PC-9 (cell line): ENCODE results near the gene AMN1. TPM values are rescaled to one million over a fixed set of nuclear protein-coding genes. Genes with fewer than 3 reads are reported as not detected.
"Not testable (repeated sequence)": the region's sequence is repeated elsewhere in the genome, so short reads cannot be mapped to it uniquely, and the experiment has no call there.

ENCODE experiments used
- BruUV-seq: library from RNA; stranded (reverse); fragments of 400-500 nt; replicated peaks from 2 replicates; lab custom pipeline; 2021; lab: Mats Ljungman, UMichigan
- CTCF ChIA-PET: fragments of 300-600 bp; sonication (Branson Sonifier 250); formaldehyde crosslinking; loops from one replicate; lab custom pipeline; 2022; ENCODE audit warnings: antibody characterized with exemption; lab: Charles Lee
- POLR2A ChIA-PET: fragments of 300-600 bp; sonication (Branson Sonifier 250); formaldehyde crosslinking; loops from one replicate; lab custom pipeline; 2022; ENCODE audit warnings: antibody characterized with exemption; ENCODE audit not compliant: unreplicated experiment; lab: Charles Lee
- DNase-seq, 2 experiments: peaks; one replicate each; pipeline versions ENCODE4 v3.0.0 to v3.0.0-alpha.2; 2015 to 2022; ENCODE audit warnings: mixed read lengths in 1 of 2
- H2AFZ ChIP-seq: fragments of 200-600 bp; sonication (generic); 2 replicates; pipeline ENCODE4 v1.8.1; 2017; ENCODE audit warnings: antibody characterized with exemption
- H3F3A ChIP-seq: fragments of 200-600 bp; sonication (generic); 2 replicates; pipeline ENCODE4 v1.8.1; 2017; ENCODE audit warnings: antibody characterized with exemption, mild to moderate bottlenecking, low read depth; ENCODE audit not compliant: insufficient read depth
- H3K27ac ChIP-seq: fragments of 200-600 bp; sonication (generic); 2 replicates; pipeline ENCODE4 v1.6.1; 2016; ENCODE audit warnings: mixed run types
- H3K27me3 ChIP-seq: fragments of 200-600 bp; sonication (generic); 2 replicates; pipeline ENCODE4 v1.6.1; 2016; ENCODE audit warnings: low read depth, mixed run types; ENCODE audit not compliant: insufficient read depth
- H3K36me3 ChIP-seq: fragments of 200-600 bp; sonication (generic); 2 replicates; pipeline ENCODE4 v1.6.1; 2016; ENCODE audit warnings: low read depth, mixed run types
- H3K4me1 ChIP-seq: fragments of 200-600 bp; sonication (generic); replicated peaks from 2 replicates; pipeline ENCODE4 v1.6.1; 2016; ENCODE audit warnings: mixed run types; ENCODE audit not compliant: insufficient read depth
- H3K4me2 ChIP-seq: fragments of 200-600 bp; sonication (generic); 2 replicates; pipeline ENCODE4 v1.6.1; 2017; ENCODE audit warnings: mixed run types
- H3K4me3 ChIP-seq: fragments of 200-600 bp; sonication (generic); 2 replicates; pipeline ENCODE4 v1.6.1; 2016; ENCODE audit warnings: mixed run types
- H3K79me2 ChIP-seq: fragments of 200-600 bp; sonication (generic); 2 replicates; pipeline ENCODE4 v1.6.1; 2017; ENCODE audit warnings: low read depth, mixed run types
- H3K9me2 ChIP-seq: fragments of 200-600 bp; sonication (generic); 2 replicates; pipeline ENCODE4 v1.8.1; 2017; ENCODE audit warnings: mild to moderate bottlenecking; ENCODE audit not compliant: insufficient read depth
- H3K9me3 ChIP-seq: fragments of 200-600 bp; sonication (generic); 2 replicates; pipeline ENCODE4 v1.8.1; 2016; ENCODE audit warnings: low read depth; ENCODE audit not compliant: insufficient read depth
- H4K20me1 ChIP-seq: fragments of 200-600 bp; sonication (generic); 2 replicates; pipeline ENCODE4 v1.8.1; 2017; ENCODE audit not compliant: insufficient read depth
- EZH2 ChIP-seq: fragments of 200-600 bp; sonication (generic); IDR thresholded peaks from 2 replicates; pipeline ENCODE4 v1.8.0; 2017; ENCODE audit warnings: antibody characterized with exemption, low read depth
- intact Hi-C: fragments of 100-400 bp; cut with micrococcal nuclease; formaldehyde crosslinking; loops from one replicate; pipeline ENCODE4 v1.10.0; 2022; ENCODE audit not compliant: unreplicated experiment
- total RNA-seq: library from RNA; stranded (reverse); gene quantifications from 2 replicates; pipeline ENCODE4 v1.2.3, GENCODE V29; 2021
- TF ChIP-seq, protein P1 (sequence below): fragments of 200-600 bp; sonication (generic); conservative IDR thresholded peaks from 2 replicates; pipeline ENCODE4 v1.6.1; 2017; ENCODE audit warnings: mixed run types, antibody characterized with exemption, mild to moderate bottlenecking, moderate library complexity

The AMN1 gene
- total RNA-seq, 1 experiment from 2014 or later = 7.4 TPM

DNA sequence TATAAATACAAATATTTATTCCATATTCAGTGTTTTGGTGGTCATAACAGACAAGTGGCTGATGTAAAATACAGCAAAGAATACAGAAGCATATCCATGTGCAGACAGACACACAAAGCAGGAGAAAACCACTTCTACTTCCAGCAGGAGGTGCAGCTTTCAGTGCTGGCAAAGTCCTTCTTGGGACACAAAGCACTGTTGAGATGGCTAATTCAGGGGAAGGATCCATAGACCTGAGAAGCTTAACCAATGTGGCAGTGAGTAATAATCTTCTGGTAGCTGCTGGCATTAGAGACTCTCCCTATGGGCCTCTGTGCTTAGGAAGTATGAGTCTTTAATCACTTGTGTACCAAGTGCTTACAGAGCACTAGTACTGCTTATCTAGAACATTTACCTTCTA is 26.8 kb downstream of the AMN1 start:
- H3K9me2 ChIP-seq = no peaks in the 10 kb centered on the region
- ChIA-PET POLR2A (no interaction called here), CTCF (no interaction called here)
- H3K4me1 ChIP-seq = no peaks in the 10 kb centered on the region
- BruUV-seq = no TSS peak
- DNase-seq = no peak
- intact Hi-C loops = no loop called here
- H4K20me1 ChIP-seq = no peaks in the 10 kb centered on the region
- no peaks in the 10 kb centered on the region for H3K36me3 ChIP-seq
- no peaks in the 10 kb centered on the region for H3K79me2 ChIP-seq
- TF ChIP-seq EZH2 = no peak
- TF ChIP-seq, protein P1, sequence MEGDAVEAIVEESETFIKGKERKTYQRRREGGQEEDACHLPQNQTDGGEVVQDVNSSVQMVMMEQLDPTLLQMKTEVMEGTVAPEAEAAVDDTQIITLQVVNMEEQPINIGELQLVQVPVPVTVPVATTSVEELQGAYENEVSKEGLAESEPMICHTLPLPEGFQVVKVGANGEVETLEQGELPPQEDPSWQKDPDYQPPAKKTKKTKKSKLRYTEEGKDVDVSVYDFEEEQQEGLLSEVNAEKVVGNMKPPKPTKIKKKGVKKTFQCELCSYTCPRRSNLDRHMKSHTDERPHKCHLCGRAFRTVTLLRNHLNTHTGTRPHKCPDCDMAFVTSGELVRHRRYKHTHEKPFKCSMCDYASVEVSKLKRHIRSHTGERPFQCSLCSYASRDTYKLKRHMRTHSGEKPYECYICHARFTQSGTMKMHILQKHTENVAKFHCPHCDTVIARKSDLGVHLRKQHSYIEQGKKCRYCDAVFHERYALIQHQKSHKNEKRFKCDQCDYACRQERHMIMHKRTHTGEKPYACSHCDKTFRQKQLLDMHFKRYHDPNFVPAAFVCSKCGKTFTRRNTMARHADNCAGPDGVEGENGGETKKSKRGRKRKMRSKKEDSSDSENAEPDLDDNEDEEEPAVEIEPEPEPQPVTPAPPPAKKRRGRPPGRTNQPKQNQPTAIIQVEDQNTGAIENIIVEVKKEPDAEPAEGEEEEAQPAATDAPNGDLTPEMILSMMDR = no peak
- H3K27me3 ChIP-seq = no peaks in the 10 kb centered on the region
- no peak overlapping the region for H3K4me2 ChIP-seq
- no peak overlapping the region for H3K4me3 ChIP-seq
- H3F3A ChIP-seq = no peaks in the 10 kb centered on the region
- H2AFZ ChIP-seq = no peak overlapping the region
- no peaks in the 10 kb centered on the region for H3K9me3 ChIP-seq
- H3K27ac ChIP-seq = no peak overlapping the region

DNA sequence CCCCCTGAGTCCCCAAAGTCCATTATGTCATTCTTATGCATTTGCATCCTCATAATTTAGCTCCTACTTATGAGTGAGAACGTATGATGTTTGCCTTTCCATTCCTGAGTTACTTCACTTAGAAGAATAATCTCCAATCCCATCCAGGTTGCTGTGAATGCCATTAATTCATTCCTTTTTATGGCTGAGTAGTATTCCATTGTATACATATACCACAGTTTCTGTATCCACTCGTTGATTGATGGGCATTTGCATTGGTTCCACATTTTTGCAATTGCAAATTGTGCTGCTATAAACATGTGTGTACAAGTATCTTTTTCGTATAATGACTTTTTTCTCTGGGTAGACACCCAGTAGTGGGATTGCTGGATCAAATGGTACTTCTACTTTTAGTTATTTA is 38.9 kb downstream of the AMN1 start:
- H3K4me3 ChIP-seq, H3K27me3 ChIP-seq, H4K20me1 ChIP-seq, H2AFZ ChIP-seq, H3K4me1 ChIP-seq, H3K9me2 ChIP-seq, intact Hi-C loops, BruUV-seq, POLR2A ChIA-PET, H3K36me3 ChIP-seq, H3K4me2 ChIP-seq, CTCF ChIA-PET, H3K9me3 ChIP-seq, H3K79me2 ChIP-seq, DNase-seq, H3F3A ChIP-seq, H3K27ac ChIP-seq: not testable (repeated sequence)

DNA sequence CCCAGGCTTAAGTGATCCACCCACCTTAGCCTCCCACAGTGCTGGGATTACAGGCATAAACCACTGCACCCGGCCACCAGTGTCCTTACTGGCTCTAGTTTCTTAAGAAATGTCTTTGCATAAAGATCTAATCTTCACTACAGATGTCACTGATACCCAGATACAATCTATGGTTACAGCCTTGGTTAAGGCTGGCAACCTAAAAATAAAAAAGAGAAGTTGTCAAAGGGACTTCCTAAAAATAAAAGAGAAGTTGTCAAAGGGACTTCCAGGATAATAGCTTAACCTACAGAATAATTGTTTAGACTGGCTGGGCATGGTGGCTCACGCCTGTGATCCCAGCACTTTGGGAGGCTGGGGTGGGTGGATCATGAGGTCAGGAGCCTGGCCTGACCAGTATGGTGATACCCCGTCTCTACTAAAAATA is 41.7 kb downstream of the AMN1 start:
- CTCF ChIA-PET = no interaction called here

GRCh38 chr12:31685801-31686200 is 43.0 kb downstream of the AMN1 start:
- intact Hi-C loops = no loop called here
- CTCF ChIA-PET = no interaction called here

More for the DNA sequence above, 41.7 kb downstream of the AMN1 start:
- H2AFZ ChIP-seq = no peak overlapping the region
- no peaks in the 10 kb centered on the region for H3K27me3 ChIP-seq
- no peak overlapping the region for H3K27ac ChIP-seq
- no peaks in the 10 kb centered on the region for H3K4me1 ChIP-seq
- H3F3A ChIP-seq = no peaks in the 10 kb centered on the region
- no peak for TF ChIP-seq EZH2
- TF ChIP-seq, protein P1 = no peak
- intact Hi-C loops = no loop called here
- H3K36me3 ChIP-seq = no peaks in the 10 kb centered on the region
- H3K4me3 ChIP-seq = no peak overlapping the region
- H3K4me2 ChIP-seq = no peak overlapping the region
- POLR2A ChIA-PET = no interaction called here
- DNase-seq = no peak
- H3K79me2 ChIP-seq = no peaks in the 10 kb centered on the region
- BruUV-seq = no TSS peak
- H3K9me2 ChIP-seq = no peaks in the 10 kb centered on the region
- no peaks in the 10 kb centered on the region for H4K20me1 ChIP-seq
- peaks cover 13% of the 10 kb centered on the region for H3K9me3 ChIP-seq

More at GRCh38 chr12:31685801-31686200, 43.0 kb downstream of the AMN1 start:
- Histone ChIP-seq H3K4me1 (no peaks in the 10 kb centered on the region), H3K79me2 (no peaks in the 10 kb centered on the region), H3K4me2 (no peak overlapping the region), H3K4me3 (no peak overlapping the region), H2AFZ (no peak overlapping the region), H3K9me3 (peaks cover 13% of the 10 kb centered on the region), H3K9me2 (no peaks in the 10 kb centered on the region), H4K20me1 (no peaks in the 10 kb centered on the region), H3K27ac (no peak overlapping the region), H3K27me3 (no peaks in the 10 kb centered on the region), H3F3A (no peaks in the 10 kb centered on the region), H3K36me3 (no peaks in the 10 kb centered on the region)
- POLR2A ChIA-PET = no interaction called here
- no TSS peak for BruUV-seq
- TF ChIP-seq, protein P1 = no peak
- no peak for TF ChIP-seq EZH2
- DNase-seq = no peak
